NCI-H2081 treated with DMSO at 0.1 percent for 48 hours (cell line): ENCODE measurements around the gene UACA.

Experiments used
- DNase-seq: peaks from one replicate; lab custom pipeline; 2025; lab: John Stamatoyannopoulos, UW

UACA gene

DNA sequence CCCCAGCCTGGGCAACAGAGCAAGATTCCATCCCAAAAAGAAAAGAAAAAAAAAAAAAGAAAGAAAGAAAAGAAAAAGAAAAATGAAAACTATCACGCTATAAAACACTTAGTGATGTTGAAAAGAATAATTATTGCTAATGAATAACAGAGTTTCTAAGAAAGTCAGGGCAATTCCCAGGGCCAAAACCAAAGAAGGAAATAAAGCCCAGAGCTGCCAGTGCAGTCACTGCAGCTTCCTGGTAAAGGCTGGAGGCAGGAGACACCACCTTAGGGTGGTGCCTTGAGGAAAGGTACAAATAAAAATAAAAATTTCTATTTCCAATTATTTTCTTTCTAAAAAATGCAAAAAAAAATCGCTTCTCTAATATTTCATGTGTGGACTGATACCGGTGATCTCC, 19.7 kb upstream of the UACA start:
- DNase-seq, result no peak

DNA sequence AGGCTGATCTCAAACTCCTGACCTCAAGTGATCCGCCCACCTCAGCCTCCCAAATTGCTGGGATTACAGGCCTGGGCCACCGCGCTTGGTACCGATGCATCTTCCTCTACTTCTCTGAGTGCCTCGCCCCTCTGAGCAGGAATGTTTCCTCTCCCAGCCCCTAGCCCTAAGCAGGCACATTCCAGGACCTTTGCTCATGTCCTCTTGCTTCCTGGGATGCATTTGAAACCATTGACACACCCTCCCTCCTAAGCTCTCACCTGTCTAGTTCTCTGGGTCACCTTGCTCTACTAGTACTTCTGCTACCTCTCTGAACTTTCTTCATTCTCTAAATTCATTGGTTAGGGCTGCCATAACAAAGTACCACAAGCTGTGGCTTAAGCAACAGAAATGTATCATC, 17.9 kb upstream of the UACA start:
- no peak for DNase-seq

DNA sequence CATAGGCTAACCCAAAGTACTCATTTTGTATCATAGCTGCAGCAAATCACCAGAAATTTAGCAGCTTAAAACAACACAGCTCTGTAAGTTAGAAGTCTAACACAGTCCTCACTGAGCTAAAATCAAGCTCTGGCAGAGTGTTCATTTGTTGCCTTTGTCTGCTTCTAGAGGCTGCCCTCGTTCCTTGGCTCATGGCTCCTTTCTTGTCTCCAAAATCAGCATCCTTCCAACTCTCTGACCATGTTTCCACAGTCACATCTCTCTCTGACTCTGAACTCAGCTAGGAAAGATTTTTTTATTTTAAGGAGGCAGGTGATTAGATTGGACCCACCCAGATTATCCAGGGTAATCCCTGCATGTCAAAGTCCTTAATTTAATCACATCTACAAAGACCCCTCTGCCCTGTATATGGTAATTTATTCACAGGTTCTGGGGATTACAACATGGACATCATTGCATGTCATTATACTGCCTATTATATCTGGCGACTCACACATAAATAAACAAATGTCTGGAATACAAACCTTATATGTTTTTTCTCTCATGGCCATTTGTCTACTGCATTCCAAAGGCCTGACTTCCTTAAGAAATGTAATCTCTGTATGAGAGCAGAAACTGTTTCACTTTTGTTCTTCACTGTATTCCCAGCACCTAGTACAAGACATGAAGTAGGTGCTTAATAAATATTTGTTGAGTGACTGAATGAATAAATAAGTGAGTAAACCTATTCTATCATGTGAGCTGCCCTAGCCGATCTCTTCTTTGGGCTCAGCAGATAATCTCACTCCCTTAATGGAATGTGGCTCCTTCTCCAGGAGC, 15.1 kb upstream of the UACA start:
- no peak for DNase-seq

DNA sequence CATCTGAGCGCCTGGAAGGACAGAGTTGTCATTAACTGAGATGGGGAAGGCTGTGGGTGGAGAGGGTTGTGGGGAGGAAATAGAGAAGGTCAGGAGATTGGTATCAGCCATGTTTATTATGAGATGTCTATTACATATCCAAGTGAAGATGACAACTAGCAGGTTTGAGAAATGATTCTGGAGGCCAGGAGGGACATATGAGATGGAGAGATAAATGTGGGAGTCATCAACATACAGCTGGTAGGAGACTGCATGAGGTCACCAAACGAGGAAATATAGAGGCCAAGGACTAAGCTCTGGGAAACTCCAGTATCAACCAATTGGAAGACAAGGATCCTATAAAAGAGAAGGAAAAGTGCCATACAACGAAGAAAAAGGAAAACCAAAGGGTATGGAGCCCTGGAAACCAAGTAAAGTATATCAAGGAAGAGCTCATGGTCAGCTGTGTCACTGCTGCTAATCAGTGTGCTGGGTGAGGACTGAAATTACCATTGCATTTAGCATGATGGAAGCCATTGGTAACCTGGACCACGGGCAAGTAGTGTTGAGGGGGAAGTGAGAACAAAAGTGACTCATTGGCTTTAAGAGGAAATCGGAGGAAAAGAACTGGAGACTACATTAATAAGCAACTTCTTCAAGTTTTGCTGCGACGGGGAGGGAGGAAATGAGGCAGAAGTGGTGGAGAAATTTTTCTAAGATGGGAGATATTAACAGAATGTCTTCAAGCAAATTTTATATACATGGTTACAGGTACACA, 14.0 kb upstream of the UACA start:
- no peak for DNase-seq

DNA sequence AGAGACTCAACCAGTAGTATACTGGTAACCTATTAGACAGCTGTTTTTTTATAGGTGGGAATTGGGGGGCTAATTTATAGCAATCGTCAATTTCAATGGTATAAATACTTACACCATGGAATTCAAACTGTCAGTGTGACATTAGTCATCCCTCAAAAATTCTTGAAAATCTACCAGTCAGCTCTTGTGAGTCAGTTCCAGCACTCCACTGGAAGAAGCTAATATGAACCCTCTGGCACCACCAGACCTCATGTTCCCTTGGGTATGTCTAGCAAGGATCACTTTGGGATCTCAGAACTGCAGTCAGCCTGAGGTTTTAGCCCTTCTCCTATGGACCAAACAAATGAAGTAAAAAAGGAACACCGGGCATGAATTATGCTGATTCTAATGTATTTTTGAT, 11.8 kb upstream of the UACA start:
- no peak for DNase-seq

DNA sequence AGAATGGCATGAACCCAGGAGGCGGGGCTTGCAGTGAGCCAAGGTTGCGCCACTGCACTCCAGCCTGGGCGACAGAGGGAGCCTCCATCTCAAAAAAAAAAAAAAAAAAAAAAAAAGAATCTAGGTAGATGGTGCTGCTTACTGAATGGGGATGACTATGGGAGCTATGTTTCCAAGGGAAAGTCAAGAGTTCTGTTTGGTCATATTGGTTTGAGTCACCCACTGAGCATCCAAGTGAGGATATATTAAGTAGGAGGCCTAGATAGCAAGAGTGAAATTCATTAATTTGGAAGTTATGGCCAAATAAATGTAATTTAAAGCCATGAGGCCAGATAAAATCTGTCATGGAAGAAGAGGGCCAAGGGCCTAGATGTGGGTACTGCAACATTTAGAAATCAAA, 9.0 kb upstream of the UACA start:
- no peak for DNase-seq

DNA sequence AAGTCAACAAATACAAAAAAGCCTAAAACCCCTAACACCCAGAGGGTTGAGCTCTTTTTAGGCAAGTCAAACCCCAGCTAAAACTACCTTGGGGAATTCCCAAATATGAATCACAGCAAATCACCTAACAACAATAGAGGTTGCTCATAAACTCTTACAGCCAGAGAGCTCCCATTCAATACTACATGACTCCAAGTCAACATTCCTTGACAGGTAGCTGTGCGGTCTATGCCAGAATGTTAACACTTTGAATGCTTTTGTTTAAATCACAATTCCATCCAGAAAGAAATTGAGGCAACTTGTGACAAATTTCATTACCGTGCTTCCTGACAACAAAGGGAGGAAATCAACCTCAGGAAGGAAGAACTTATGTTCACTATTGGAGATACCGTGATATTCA, 7.5 kb upstream of the UACA start:
- DNase-seq, result no peak

DNA sequence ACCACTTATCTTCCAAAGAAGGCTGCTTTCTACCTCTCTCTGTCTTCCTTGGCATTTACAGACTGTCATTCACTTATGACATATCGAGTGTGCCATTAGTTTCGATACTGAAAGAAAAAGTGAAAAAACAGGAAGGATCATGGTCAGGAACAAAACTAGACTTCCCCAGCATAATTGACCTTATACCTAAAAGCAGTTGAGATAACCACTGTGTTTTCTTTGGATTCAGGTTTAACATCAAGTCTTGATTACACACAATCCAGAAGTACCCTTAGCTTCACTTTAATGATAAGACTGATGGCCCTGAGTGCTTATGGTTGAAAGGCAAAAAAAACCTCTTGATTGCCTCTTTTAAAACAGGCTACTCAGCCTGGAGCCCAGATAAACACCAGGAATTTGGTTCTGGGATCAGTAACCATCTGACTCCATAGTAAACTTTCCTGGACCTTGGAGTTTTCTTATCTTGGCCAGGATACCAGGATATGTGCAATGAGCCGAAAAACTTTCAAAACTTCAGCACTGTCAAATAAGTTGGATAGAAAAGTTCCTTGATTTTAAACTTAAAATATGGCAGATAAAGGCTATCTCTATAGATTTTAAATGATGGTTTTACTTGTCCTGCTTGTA, 5.0 kb upstream of the UACA start:
- DNase-seq, result no peak

DNA sequence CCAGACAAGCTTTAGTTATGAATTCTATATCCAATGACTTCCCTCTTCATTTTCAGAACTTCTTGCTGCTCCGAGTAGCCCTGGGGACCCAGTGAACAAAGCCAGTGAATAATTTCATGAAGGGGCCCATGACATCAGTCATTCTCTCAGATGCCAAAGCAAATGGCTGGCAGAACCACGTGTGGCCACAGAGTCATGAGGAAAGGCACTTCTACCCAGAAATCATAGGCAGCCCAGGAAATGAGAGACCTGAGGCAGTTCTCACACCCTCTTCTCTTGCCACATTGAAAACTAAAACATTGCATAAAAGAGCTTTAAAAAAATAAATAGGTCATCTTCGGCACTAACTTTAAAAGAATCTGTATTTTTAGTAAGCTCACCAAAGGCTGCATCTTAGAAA, 4.3 kb upstream of the UACA start:
- DNase-seq, result no peak

DNA sequence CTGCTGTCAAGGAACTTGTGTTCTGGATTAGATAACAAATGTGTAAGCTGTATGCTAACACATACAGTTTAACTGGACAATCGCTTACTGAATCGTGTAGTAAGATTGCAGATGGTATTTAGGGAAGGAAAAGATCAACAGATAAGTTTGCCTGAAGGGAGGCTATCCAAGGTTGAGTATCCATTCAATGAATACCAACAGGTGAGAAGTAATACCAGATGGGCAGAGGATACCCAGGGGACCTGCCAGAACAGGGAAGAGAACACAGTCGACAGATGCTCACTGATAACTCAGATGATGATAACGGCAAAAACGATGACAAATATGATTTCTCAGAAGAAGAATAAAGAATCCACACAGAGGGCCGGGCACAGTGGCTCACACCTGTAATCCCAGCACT, 3.2 kb upstream of the UACA start:
- DNase-seq, result no peak

DNA sequence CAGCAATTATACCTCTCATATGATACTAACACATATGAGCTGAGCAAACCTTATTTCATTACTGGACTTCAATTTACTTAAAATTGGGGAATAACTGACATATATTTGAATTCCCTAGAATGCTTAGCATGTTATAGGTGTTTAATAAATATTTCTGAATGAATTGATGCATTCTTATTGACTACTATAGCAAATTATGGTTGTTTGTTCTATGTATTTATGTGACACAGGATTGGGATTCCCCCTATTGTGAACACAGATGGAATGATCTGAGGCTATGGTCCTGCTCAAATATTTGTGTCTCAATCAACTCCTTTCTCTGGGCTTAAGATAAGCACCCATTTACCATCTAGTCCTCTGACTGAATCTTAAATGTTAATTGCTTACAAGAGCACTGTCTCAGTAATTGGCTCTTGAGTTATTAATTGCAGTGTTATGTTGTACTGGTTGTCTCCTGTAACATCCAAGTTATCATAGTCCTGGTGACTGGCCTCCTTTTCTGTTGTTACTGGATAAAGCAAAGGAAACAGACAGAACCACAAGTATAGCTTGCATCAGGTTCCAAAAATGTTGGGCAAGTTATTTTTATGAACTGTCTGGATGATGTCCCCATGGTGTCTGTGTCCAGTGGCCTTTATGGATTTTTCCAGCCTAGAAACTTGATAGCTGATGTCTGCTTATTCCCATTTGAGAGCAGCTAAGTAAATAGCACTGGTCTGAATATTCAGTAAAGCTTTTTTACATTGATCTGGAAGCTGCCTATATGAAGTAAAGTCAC, 2.3 kb upstream of the UACA start:
- DNase-seq, result no peak

DNA sequence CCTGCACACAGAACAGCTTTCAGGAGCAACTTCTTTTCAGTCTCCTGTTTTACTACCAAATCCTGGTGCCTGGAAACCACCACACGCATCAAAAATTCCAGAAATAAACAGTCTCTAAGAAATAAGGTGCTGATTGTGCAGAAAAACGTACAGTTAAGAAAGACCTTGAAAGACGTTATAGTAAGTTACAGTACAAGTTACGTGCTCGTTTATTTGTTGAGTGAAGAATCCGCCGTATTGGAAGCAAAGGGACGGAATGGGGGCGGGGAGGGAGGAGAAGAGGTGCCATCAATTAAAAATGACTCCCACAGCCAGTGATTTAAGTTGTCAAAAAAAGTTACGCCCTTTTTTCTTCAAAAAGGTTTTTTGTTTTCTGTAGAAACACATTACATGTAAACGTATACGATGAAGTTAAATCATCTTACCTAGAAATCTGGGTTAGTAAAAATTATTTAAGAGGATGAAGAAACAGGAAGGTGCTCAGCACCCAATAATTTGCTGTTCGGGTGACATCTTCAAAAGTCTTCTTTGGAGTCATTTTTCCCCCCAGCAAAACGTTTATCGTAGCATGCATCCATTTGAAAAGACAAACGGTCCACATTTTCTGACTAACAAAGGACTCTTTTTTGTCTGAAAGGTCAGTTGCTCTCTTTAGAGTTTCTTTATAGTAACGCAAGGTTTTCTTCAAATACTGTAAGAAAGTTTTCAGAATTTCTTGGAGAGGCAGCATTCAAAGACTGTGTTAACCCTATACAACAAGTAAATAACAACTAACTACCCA, 782 bp upstream of the UACA start:
- DNase-seq, result no peak

DNA sequence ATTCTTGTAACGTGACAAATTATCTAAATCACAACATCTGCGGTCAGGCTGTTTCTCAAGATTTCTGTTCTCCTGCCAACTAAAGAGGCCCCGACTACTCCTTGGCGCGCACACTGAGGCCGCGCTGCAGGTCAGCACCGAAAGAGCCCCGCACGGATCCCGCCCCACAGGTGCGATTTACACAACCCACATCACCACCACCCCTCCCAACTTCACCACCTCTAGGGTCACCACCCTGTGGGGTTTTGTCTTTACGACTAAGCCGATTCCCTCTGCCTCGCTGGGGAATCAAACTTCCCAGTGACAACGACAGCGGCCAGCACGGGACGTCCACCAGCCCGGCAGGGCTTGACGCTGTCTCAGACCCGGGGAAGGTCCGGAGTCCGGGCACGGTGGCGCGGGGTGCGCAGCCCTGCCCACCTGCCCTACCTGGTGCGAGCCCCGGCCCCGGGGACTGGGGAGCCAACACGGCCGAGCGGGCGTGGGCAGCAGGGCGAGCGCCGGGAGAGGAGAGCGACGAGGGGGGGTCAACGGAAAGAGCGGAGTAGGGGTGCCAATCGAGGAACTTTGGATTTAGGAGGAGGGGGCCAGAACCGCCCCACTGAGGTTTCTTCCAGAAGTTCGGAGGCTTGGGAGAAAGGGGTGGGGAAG, 764 bp downstream of the UACA start:
- DNase-seq, result no peak

DNA sequence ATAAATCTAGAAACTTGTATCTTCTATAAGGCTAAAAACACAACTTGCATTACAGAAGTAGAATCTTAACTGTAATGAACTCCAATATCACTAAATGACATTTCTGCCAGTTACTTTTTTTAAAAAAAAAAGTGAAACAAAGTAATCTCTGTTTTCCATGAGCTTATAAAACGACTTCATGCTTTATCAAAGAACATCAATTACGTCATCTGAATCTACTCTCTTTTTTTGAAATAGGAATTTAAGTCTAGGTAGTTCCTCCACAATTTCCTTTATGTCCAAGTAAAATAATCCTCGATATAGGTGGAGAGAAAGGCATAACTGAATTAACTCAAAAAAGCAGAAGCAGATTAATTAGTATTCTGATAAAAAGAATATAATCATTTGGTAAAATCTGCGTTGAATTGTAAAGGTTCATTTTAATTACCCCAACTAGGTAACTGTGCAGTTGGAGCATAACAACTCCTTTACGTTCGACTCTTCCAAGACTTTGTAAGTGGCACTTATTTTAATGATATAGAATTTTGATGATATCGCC, 1.4 kb downstream of the UACA start:
- no peak for DNase-seq

DNA sequence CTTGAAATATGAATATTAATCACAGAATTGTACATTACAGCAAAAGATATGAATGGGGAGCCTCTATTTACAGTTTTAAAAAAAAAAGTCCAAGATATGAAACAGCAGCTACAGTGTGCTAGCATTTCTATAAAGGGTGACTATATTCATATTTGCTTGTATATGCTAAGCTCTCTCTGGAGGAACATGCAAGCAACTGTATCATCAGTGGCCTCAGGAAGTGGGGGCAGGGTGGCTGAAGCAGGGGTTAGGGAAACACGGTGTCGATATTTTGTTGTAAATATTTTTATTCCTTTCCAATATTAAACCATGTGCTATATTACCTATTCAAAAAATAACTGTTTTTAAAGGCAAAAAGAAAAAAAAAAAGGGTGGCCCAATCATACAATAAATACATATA, 2.3 kb downstream of the UACA start:
- DNase-seq, result no peak

DNA sequence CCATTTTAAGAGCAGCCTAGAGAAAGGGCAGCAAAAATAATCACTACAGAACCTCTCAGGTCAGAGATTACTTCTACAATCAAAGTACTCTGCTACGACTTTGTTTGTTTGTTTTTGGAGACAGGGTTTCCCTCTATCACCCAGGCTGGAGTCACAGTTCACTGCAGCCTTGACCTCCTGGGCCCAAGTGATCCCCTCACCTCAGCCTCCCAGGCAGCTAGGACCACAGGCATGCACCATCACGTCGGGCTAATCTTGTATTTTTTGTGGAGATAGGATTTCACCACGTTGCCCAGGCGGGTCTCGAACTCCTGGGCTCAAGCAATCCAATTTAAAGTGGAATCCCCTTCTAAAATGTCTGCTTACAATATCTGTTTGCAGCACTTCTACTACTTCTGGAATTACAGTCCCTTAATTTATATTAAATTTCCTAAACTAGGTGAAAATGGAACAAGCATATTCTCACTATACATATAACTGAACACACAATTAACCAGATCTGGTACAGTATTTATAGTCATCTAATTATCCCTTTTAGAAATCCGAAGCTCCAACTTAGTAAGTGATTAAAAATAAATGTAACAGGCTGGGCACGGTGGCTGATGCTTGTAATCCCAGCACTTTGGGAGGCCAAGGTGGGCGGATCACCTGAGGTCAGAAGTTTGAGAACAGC, 4.4 kb downstream of the UACA start:
- DNase-seq, result no peak

DNA sequence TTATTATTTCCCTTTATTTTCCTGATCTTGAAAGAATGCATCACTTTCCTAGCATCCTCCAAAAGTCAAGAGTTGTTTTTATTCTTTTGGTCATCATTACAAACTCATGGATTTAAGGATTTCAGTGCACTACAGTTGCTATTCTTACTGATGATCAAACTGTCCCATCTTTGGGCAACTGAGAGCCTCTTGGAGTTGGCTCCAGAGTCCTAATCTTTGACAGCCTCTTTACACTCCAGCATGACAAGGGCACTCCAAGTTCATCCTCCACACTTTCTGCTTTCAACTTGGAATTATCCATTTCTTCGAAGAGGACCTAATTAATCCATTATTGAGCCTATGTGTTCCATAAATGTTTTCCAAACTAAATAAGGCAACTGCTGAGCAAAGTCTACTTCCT, 5.7 kb downstream of the UACA start:
- no peak for DNase-seq

DNA sequence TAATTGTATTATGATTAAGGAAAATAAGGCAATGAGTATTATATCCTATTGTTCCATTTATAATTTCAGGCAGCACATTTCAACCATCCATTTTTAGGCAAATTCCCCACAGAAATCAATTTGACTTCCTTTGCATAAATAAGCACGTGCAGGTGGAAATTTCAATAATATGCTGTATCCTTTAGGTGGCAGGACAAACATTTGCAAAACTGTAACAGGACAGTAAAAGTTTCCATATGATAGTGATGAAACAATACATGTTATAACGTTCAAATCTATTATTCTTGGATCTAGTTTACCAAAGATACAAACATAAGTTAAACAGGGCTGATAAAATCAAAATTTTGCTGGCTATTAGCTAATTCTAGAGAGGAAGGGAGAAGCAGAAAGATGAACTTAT, 8.5 kb downstream of the UACA start:
- no peak for DNase-seq

DNA sequence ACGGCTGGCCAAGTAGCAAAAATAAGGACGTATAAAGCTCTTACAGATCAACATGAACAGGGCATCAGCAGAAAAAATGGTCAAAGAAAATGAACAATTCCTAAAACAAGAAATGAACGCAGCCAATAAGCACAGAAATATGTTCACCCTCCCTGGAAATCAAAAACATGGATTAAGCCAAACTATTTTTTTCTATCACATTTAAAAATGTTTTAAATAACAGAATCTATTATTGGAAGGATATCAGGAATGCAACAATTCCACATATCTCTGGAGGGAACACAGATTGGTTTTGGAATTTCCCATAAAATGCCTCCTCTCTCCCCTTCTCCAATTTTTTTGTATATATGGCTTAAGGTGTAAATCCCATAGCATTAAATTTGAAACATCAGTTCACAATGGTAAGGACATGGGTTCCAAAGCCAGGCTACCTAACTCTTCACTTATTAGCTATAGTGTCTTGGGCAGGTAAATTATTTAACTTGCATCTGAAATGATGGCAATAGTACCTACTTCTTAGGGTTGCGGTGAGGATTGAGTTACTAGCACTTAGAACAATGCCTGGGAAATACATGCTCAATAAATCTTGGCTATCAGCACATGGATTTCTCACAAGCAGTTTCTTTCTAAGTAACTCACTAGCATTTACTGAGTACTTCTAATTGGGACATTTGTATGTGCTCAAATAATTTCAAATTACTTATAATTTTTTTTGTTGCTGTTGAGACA, 10.1 kb downstream of the UACA start:
- DNase-seq, result no peak

DNA sequence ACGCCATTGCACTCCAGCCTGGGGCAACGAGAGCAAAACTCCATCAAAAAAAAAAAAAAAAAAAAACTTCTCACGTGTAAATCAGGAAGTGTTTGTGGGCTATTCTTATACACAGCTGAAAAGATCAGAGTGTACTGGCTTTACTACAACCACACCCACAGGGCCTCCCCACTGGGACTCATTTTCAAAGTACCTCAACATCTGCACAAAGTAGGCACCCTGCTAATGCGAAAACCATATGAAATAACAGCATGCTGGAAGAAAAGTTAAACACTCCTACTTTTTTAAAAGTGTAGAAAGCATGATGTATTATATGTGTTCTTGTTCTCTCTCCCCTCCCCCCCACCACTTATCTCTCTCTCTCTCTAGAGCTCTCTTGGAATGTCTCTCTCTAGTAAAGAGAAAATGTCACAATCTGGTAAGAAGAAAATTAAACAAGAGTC, 11.1 kb downstream of the UACA start:
- no peak for DNase-seq
